Panc1 (cell line): ENCODE data around the gene NARF. TPM values are rescaled to one million over a fixed set of nuclear protein-coding genes. Genes with fewer than 3 reads are reported as not detected.

ENCODE experiments used
- ATAC-seq: fragments of 200-7000 bp; cut with Tn5 transposase; 2 replicates; pipeline ENCODE4 v1.9.1; 2020; ENCODE audit warnings: mild to moderate bottlenecking, moderate library complexity
- BruUV-seq: library from RNA; stranded (reverse); fragments of 400-500 nt; replicated peaks from 2 replicates; lab custom pipeline; 2021; lab: Mats Ljungman, UMichigan
- CTCF ChIA-PET: fragments of 300-600 bp; sonication (Branson Sonifier 250); formaldehyde crosslinking; loops from one replicate; lab custom pipeline; 2022; ENCODE audit warnings: antibody characterized with exemption; lab: Charles Lee
- POLR2A ChIA-PET: fragments of 300-600 bp; sonication (Branson Sonifier 250); formaldehyde crosslinking; loops from one replicate; lab custom pipeline; 2022; ENCODE audit warnings: antibody characterized with exemption; lab: Charles Lee
- DNase-seq: peaks from one replicate; pipeline ENCODE4 v3.0.0-alpha.2; 2010; ENCODE audit warnings: low read depth, low spot score
- H3K27ac ChIP-seq: 2 replicates; pipeline ENCODE4 v1.5.1; 2011; ENCODE audit warnings: mild to moderate bottlenecking, low read length, inconsistent platforms
- H3K27me3 ChIP-seq: fragments of 200-500 bp; sonication (Bioruptor generic); 2 replicates; pipeline ENCODE4 v1.6.0; 2014; ENCODE audit warnings: low read length, inconsistent platforms; ENCODE audit not compliant: control insufficient read depth, insufficient read depth
- H3K36me3 ChIP-seq: fragments of 200-500 bp; sonication (Bioruptor generic); 2 replicates; pipeline ENCODE4 v1.5.1; 2014; ENCODE audit warnings: inconsistent platforms, mild to moderate bottlenecking, low read length, moderate library complexity; ENCODE audit not compliant: control insufficient read depth, insufficient read depth
- H3K4me1 ChIP-seq: 2 replicates; pipeline ENCODE4 v1.5.1; 2011; ENCODE audit warnings: inconsistent platforms, mild to moderate bottlenecking, low read length, moderate library complexity; ENCODE audit not compliant: control insufficient read depth, insufficient read depth
- H3K4me3 ChIP-seq, 2 experiments: 2 replicates each; pipeline ENCODE4 v1.5.1; 2011 to 2012; ENCODE audit warnings: low read depth in 2 of 2, low read length in 2 of 2, mild to moderate bottlenecking in 2 of 2, inconsistent platforms in 1 of 2, moderate library complexity in 1 of 2
- H3K9me3 ChIP-seq: fragments of 200-500 bp; sonication (Bioruptor generic); 2 replicates; pipeline ENCODE4 v1.5.1; 2014; ENCODE audit warnings: low read depth, mild to moderate bottlenecking, inconsistent platforms, low read length, moderate library complexity; ENCODE audit not compliant: control insufficient read depth, insufficient read depth
- POLR2AphosphoS5 ChIP-seq: IDR thresholded peaks from 2 replicates; pipeline ENCODE4 v1.6.1; 2012; ENCODE audit warnings: mild to moderate bottlenecking, low read depth, low read length, moderate library complexity
- SIN3A ChIP-seq: IDR thresholded peaks from 2 replicates; pipeline ENCODE4 v1.6.1; 2012; ENCODE audit warnings: low read depth, mild to moderate bottlenecking, low read length, moderate library complexity, borderline replicate concordance; ENCODE audit not compliant: insufficient read depth
- TCF7L2 ChIP-seq: IDR thresholded peaks from 2 replicates; pipeline ENCODE4 v1.6.1; 2011; ENCODE audit warnings: mild to moderate bottlenecking, low read depth, low read length, inconsistent platforms
- in situ Hi-C: cut with HindIII; loops from 2 replicates; pipeline ENCODE4 v1.10.0; 2016; ENCODE audit warnings: low sequenced_read_pairs, low pct_unique_long_range_greater_than_20kb
- intact Hi-C: fragments of 100-400 bp; cut with micrococcal nuclease; formaldehyde crosslinking; loops from one replicate; pipeline ENCODE4 v1.10.0; 2022; ENCODE audit not compliant: unreplicated experiment
- total RNA-seq: library from RNA; stranded (reverse); gene quantifications from one replicate; pipeline ENCODE4 v1.2.1, GENCODE V29; 2021; ENCODE audit not compliant: unreplicated experiment
- TF ChIP-seq, protein P1 (sequence below): fragments of 450-650 bp; IDR thresholded peaks from 2 replicates; pipeline ENCODE4 v1.5.1; 2017; ENCODE audit warnings: mild to moderate bottlenecking
- TF ChIP-seq, protein P2 (sequence below), 2 experiments: IDR thresholded peaks; 2 replicates each; pipeline ENCODE4 v1.6.1; 2011 to 2012; ENCODE audit warnings: low read depth in 2 of 2, control low read depth in 1 of 2, low read length in 1 of 2, mild to moderate bottlenecking in 1 of 2, moderate library complexity in 1 of 2; ENCODE audit not compliant: insufficient read depth in 1 of 2

NARF gene
- total RNA-seq, 1 experiment from 2014 or later, result 60.9 TPM

DNA sequence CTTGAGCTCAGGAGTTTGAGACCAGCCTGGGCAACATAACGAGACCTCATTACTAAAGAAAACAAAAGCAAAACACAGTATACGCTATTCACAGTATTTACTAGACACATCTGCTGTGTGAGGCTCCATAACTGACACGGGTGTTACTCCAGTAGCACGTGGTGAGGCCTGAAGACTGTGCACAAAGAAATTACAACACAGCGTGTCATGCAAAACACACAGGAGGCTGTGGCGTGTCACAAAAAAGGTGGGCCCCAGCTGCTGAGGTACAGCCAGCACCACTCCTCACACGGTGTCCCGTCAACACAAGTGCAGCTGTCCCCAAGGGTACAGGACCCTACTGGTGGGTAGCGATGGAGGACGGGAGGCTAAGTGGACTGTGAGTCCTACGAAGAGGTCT is 10.7 kb upstream of the NARF start:
- ChIA-PET CTCF (no interaction called here), POLR2A (no interaction called here)
- no peak for DNase-seq
- Histone ChIP-seq H3K4me1 (peaks cover 21% of the 10 kb centered on the region), H3K36me3 (no peaks in the 10 kb centered on the region; the same call in 1 of the 2 replicates), H3K4me3 (no peak overlapping the region), H3K27ac (no peak overlapping the region), H3K27me3 (no peaks in the 10 kb centered on the region), H3K9me3 (no peaks in the 10 kb centered on the region)
- no peak for ATAC-seq
- in situ Hi-C loops, result no loop called here
- no TSS peak for BruUV-seq
- intact Hi-C loops, result no loop called here
- TF ChIP-seq SIN3A (no peak), TCF7L2 (no peak), POLR2AphosphoS5 (no peak)
- TF ChIP-seq, protein P1, sequence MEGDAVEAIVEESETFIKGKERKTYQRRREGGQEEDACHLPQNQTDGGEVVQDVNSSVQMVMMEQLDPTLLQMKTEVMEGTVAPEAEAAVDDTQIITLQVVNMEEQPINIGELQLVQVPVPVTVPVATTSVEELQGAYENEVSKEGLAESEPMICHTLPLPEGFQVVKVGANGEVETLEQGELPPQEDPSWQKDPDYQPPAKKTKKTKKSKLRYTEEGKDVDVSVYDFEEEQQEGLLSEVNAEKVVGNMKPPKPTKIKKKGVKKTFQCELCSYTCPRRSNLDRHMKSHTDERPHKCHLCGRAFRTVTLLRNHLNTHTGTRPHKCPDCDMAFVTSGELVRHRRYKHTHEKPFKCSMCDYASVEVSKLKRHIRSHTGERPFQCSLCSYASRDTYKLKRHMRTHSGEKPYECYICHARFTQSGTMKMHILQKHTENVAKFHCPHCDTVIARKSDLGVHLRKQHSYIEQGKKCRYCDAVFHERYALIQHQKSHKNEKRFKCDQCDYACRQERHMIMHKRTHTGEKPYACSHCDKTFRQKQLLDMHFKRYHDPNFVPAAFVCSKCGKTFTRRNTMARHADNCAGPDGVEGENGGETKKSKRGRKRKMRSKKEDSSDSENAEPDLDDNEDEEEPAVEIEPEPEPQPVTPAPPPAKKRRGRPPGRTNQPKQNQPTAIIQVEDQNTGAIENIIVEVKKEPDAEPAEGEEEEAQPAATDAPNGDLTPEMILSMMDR, result no peak
- TF ChIP-seq, protein P2, sequence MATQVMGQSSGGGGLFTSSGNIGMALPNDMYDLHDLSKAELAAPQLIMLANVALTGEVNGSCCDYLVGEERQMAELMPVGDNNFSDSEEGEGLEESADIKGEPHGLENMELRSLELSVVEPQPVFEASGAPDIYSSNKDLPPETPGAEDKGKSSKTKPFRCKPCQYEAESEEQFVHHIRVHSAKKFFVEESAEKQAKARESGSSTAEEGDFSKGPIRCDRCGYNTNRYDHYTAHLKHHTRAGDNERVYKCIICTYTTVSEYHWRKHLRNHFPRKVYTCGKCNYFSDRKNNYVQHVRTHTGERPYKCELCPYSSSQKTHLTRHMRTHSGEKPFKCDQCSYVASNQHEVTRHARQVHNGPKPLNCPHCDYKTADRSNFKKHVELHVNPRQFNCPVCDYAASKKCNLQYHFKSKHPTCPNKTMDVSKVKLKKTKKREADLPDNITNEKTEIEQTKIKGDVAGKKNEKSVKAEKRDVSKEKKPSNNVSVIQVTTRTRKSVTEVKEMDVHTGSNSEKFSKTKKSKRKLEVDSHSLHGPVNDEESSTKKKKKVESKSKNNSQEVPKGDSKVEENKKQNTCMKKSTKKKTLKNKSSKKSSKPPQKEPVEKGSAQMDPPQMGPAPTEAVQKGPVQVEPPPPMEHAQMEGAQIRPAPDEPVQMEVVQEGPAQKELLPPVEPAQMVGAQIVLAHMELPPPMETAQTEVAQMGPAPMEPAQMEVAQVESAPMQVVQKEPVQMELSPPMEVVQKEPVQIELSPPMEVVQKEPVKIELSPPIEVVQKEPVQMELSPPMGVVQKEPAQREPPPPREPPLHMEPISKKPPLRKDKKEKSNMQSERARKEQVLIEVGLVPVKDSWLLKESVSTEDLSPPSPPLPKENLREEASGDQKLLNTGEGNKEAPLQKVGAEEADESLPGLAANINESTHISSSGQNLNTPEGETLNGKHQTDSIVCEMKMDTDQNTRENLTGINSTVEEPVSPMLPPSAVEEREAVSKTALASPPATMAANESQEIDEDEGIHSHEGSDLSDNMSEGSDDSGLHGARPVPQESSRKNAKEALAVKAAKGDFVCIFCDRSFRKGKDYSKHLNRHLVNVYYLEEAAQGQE (IDR thresholded peaks at IDR 0.05; ENCODE audit: insufficient read depth in 1 of 2, low read depth in 2 of 2, low read length in 1 of 2), result no peak

GRCh38 chr17:82449131-82449882 is 9.2 kb upstream of the NARF start:
- no peak for ATAC-seq
- intact Hi-C loops (no loop called here), in situ Hi-C loops (no loop called here)
- ChIA-PET POLR2A (no interaction called here), CTCF (no interaction called here)
- no TSS peak for BruUV-seq
- H3K27me3 ChIP-seq, result no peaks in the 10 kb centered on the region
- peaks cover 21% of the 10 kb centered on the region for H3K4me1 ChIP-seq
- no peaks in the 10 kb centered on the region; the same call in 1 of the 2 replicates for H3K36me3 ChIP-seq
- no peaks in the 10 kb centered on the region for H3K9me3 ChIP-seq
- H3K27ac ChIP-seq, result peak overlapping the region; percentile 78
- TF ChIP-seq, protein P1, result no peak
- TF ChIP-seq POLR2AphosphoS5 (no peak), TCF7L2 (no peak)
- H3K4me3 ChIP-seq, result peak overlapping the region; percentile 79 to 98
- DNase-seq, result no peak
